Measurements from ENCODE around the gene PCDH9.

DNA sequence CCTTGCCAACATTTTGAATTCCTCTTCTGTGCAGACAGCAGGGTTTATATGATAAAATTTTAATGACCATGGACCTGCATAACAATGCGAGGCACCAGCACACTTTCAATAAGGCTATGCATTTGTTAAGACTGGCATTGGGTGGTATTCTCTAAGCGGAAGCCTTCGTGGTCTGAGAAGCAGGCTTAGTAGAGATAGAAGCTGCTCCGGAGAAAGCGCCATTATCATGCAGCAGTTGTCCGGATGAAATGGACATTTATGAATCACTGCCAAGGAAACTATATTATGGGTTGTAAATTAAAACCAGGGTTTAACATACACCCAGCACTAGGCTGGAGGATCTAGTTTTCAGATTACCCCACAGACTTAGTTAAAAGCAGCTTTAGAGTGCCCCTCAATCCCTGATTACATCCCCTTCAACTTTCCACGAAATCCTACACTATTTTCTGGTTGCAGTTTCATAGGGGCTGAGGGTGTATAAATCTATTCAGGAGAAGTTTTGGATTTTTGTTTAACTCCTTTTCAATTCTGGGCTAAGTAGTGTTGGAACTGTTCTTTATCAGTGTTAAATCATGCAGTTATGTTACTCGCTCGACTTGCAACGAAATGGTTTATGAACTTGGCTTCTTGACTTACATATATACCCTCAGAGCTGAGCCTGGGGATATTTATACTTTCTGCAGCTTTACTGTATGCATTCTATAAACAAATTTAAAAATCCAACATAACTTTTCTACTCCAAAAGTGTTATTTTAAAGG lies 193.3 kb downstream of the PCDH9 start:
- TF ChIP-seq, protein P1, sequence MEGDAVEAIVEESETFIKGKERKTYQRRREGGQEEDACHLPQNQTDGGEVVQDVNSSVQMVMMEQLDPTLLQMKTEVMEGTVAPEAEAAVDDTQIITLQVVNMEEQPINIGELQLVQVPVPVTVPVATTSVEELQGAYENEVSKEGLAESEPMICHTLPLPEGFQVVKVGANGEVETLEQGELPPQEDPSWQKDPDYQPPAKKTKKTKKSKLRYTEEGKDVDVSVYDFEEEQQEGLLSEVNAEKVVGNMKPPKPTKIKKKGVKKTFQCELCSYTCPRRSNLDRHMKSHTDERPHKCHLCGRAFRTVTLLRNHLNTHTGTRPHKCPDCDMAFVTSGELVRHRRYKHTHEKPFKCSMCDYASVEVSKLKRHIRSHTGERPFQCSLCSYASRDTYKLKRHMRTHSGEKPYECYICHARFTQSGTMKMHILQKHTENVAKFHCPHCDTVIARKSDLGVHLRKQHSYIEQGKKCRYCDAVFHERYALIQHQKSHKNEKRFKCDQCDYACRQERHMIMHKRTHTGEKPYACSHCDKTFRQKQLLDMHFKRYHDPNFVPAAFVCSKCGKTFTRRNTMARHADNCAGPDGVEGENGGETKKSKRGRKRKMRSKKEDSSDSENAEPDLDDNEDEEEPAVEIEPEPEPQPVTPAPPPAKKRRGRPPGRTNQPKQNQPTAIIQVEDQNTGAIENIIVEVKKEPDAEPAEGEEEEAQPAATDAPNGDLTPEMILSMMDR (IDR thresholded peaks at IDR 0.05; ENCODE audit: low read depth, low read length), result no peak
- TF ChIP-seq MYC (IDR thresholded peaks at IDR 0.05; ENCODE audit: low read depth, low read length) (no peak), POLR2A (IDR thresholded peaks at IDR 0.05; ENCODE audit: extremely low read depth, insufficient read length) (no peak), MAX (IDR thresholded peaks at IDR 0.05; ENCODE audit: low read depth, low read length) (no peak)
